Measurements from ENCODE around the gene EVC2. TPM values are rescaled to one million over a fixed set of nuclear protein-coding genes. Genes with fewer than 3 reads are reported as not detected.

The EVC2 gene
- total and polyA plus RNA-seq, 5 experiments from 2014 or later = 0.11 to 0.20 TPM; not detected in 3

DNA sequence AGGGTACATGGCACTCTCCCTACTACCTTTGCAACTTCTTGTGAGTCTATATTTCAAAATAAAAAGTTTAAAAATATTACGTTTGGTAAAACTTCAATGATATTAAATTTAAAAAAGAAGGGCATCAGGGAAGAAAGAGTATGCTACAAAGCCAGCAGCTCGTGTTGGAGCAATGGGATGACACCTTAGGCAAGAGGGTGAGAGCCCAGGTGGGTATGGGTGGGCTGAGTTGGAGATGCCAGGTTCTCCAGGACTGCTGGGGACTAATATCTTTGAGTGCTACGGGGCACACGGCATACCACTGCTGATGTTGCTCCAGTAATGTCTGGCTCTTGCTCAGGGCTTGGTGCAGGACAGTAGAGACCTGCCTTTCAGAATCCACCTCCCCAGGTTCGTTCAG, 132.4 kb downstream of the EVC2 start:
- ATAC-seq (no peak), DNase-seq (no peak)
- no peaks in the 10 kb centered on the region for H3K4me1 Mint-ChIP-seq
- POLR2A ChIA-PET = no interaction called here
- H3K27ac Mint-ChIP-seq = no peak overlapping the region
- H3K36me3 Mint-ChIP-seq = no peaks in the 10 kb centered on the region
- peaks cover 0 to 9% (median 3%) of the 10 kb centered on the region in 9 donors for H3K9me3 Mint-ChIP-seq
- peaks cover 0 to 3% (median 0%) of the 10 kb centered on the region in 5 donors for H3K27me3 Mint-ChIP-seq
- no peak overlapping the region for H3K4me3 Mint-ChIP-seq

DNA sequence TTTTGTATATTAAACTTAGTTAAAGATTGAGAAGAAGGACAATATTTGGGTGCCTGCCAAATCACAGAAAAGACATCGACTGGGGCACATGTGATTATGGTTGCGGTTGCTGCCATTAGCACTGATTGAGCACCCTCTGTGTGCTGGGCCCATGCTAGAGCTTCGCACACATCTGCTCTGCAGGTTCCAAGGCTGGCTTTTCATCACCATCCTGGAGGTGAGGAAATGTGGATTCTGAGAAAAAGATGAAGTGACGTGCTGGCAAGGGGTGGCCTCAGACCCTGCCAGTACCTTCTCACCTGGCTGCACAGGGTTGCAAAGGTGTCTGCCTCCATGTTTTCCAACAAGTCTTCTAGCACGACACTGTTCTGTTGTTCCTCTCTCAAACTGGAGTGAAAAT, 134.0 kb downstream of the EVC2 start:
- no peaks in the 10 kb centered on the region for H3K4me1 Mint-ChIP-seq
- no peak for ATAC-seq

DNA sequence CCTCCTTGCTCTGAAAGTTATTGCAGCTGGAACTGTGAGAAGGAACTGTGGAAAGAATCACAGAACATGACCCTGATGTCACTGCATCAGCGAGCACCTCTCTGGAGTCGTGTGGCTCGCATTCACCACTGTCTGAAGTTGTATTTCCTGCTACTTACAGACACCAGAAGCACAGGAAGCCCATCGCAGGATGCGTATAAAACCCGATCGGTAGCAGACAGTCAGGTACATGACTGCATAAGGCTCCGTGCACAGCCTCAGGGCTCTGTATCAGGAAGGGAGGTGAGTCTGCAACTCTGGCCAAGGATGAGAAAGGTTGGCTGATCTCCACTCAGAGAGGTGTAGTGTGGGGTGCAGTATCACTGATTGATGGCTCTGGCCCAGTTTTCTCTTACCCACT, 134.4 kb downstream of the EVC2 start:
- no peaks in the 10 kb centered on the region for H3K4me1 Mint-ChIP-seq
- H3K4me3 Mint-ChIP-seq = no peak overlapping the region
- POLR2A ChIA-PET = no interaction called here
- peaks cover 0 to 3% (median 0%) of the 10 kb centered on the region in 5 donors for H3K27me3 Mint-ChIP-seq
- peaks cover 0 to 2% (median 0%) of the 10 kb centered on the region in 9 donors for H3K9me3 Mint-ChIP-seq
- DNase-seq = no peak
- ATAC-seq = peak in 1 of 2 donors; percentile 22
- H3K27ac Mint-ChIP-seq = no peak overlapping the region
- H3K36me3 Mint-ChIP-seq = no peaks in the 10 kb centered on the region

More for the DNA sequence above, 134.0 kb downstream of the EVC2 start:
- no peak overlapping the region for H3K27ac Mint-ChIP-seq
- H3K4me3 Mint-ChIP-seq = no peak overlapping the region
- H3K36me3 Mint-ChIP-seq = no peaks in the 10 kb centered on the region
- DNase-seq = no peak
- peaks cover 0 to 3% (median 0%) of the 10 kb centered on the region in 5 donors for H3K27me3 Mint-ChIP-seq
- POLR2A ChIA-PET = no interaction called here
- peaks cover 0 to 3% (median 0%) of the 10 kb centered on the region in 9 donors for H3K9me3 Mint-ChIP-seq

DNA sequence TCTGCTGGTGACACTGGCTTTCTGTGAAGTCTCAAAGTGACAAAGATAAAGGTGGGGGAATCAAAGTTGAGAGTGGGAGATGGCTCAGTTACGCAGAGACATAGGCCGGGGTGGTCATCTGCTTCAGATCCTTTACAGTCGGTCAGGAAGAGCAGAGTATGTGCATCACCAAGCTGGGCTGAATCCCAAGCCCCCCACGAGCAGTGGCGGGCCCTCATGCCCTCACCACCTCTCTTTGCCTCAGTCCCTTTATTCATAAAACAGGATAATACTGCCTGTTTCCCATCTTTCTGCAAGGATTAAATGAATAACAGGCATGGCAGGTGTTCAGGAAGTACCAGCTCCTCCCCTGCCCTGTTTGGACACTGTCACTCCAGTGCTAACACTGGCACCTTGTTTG, 135.6 kb downstream of the EVC2 start:
- Mint-ChIP-seq H3K4me1 (no peaks in the 10 kb centered on the region), H3K27ac (no peak overlapping the region), H3K9me3 (peaks cover 0 to 2% (median 0%) of the 10 kb centered on the region in 9 donors), H3K27me3 (peaks cover 0 to 3% (median 0%) of the 10 kb centered on the region in 5 donors), H3K4me3 (no peak overlapping the region), H3K36me3 (no peaks in the 10 kb centered on the region)
- ATAC-seq (no peak), DNase-seq (no peak)
- POLR2A ChIA-PET = no interaction called here

DNA sequence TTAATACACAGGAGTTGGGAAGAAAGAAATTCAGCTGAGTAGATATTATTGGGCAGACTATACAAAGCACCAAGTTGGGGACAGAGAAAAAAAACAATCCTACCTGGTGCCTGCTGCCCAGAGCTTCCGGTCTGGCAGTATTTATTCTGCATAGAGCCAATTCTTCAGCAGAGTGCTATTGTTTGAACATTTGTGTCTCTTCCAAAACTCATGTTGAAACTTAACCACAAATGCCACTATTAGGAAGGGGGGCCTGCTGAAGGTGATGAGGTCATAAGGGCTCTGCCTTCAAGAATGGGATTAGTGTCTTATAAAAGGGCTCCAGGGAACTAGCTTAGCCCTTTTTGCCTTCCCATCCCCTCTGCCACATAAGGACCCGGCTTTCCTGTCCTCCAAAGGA, 136.2 kb downstream of the EVC2 start:
- Mint-ChIP-seq H3K4me1 (no peaks in the 10 kb centered on the region), H3K9me3 (peaks cover 0 to 2% (median 0%) of the 10 kb centered on the region in 9 donors), H3K27me3 (peaks cover 0 to 3% (median 0%) of the 10 kb centered on the region in 5 donors), H3K4me3 (no peak overlapping the region), H3K27ac (no peak overlapping the region), H3K36me3 (no peaks in the 10 kb centered on the region)
- POLR2A ChIA-PET = no interaction called here
- ATAC-seq (no peak), DNase-seq (no peak)

DNA sequence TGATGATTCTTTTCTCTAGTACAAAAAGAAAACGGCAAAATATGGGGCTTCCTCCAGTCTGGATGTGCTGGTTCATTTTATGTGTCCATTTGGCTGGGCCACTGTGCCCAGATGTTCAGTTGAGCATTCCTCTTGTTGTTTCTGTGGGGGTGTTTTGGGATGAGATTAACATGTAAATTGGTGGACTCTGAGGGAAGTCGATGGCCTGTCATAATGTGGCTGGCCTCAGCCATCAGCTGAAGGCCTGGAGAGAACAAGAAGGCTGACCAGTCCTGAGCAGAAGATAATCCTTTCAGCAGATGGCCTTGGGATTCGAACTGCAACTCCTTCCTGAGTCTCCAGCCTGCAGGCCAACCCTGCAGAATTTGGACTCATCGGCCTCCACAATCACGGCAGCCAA, 136.7 kb downstream of the EVC2 start:
- Mint-ChIP-seq H3K9me3 (no peaks in the 10 kb centered on the region), H3K27ac (no peak overlapping the region), H3K36me3 (no peaks in the 10 kb centered on the region), H3K4me3 (no peak overlapping the region), H3K27me3 (peaks cover 0 to 3% (median 0%) of the 10 kb centered on the region in 5 donors), H3K4me1 (no peaks in the 10 kb centered on the region)
- DNase-seq (no peak), ATAC-seq (no peak)
- POLR2A ChIA-PET = no interaction called here

DNA sequence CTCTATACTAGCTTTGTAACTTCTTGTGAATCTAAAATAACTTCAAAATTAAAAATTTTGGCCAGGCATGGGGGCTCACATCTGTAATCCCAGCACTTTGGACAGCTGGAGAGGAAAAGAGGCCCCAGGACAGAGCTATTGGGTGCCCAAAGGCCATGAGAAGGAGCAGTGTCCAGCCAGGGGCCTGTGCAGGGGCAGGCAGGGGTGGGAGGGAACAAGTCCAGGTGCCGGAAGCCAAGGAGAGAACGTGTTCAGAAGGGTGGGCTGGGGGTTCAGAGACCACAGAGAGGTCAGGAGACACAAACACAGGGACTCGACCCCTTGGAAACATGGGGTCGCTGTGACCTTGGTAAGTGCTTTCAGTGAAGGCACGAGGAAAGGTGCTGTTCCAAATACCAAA, 138.9 kb downstream of the EVC2 start:
- POLR2A ChIA-PET = no interaction called here
- H3K27me3 Mint-ChIP-seq = peaks cover 0 to 7% (median 0%) of the 10 kb centered on the region in 5 donors

DNA sequence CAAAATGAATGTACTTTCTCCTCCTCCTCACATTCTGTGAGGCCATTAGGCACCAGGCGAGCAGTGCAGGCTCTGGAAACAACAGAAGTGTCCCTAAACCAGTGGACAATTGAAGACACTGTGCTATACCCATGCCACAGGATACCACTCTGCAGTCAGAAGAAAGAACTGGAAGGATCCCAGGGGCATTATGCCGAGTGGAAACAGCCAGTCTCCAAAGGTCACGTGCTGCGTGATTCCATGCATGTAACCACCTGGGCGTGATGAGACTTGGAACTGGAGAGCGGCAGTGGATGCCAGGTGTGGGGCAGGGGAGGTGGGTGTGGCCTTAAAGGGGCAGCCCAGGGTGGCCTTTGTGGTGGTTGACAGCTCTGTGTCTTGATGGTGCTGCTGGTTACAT, 139.4 kb downstream of the EVC2 start:
- H3K4me1 Mint-ChIP-seq = no peaks in the 10 kb centered on the region
- H3K4me3 Mint-ChIP-seq = no peak overlapping the region
- peaks cover 0 to 7% (median 0%) of the 10 kb centered on the region in 5 donors for H3K27me3 Mint-ChIP-seq
- no peaks in the 10 kb centered on the region for H3K36me3 Mint-ChIP-seq
- ATAC-seq (no peak), DNase-seq (no peak)
- H3K9me3 Mint-ChIP-seq = no peaks in the 10 kb centered on the region
- POLR2A ChIA-PET = no interaction called here
- H3K27ac Mint-ChIP-seq = no peak overlapping the region

More for the DNA sequence above, 138.9 kb downstream of the EVC2 start:
- H3K4me3 Mint-ChIP-seq = no peak overlapping the region
- no peak for DNase-seq
- ATAC-seq = no peak
- no peaks in the 10 kb centered on the region for H3K36me3 Mint-ChIP-seq
- no peaks in the 10 kb centered on the region for H3K9me3 Mint-ChIP-seq
- H3K27ac Mint-ChIP-seq = no peak overlapping the region
- no peaks in the 10 kb centered on the region for H3K4me1 Mint-ChIP-seq

DNA sequence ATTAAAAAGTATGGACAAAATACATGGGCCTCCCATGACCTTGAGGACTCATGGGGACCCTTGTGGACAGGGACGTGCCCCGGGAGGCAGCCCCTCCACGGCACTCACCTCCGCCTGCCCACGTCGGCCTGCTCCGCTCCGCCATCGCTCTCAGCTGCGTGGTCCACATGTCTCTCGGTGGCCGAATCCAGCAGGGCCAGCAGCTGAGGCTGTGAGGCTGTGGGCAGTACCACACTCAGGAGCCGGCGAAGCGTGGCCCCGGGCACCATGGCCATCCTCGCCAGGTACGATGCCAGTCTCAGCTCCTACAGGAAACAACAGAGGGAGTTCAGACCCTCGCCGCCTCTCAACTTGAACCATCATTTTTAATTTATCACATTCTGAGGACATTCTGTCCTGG, 140.0 kb downstream of the EVC2 start:
- Mint-ChIP-seq H3K9me3 (no peaks in the 10 kb centered on the region), H3K4me1 (no peaks in the 10 kb centered on the region), H3K27me3 (peaks cover 0 to 7% (median 0%) of the 10 kb centered on the region in 5 donors), H3K36me3 (no peaks in the 10 kb centered on the region), H3K4me3 (no peak overlapping the region), H3K27ac (no peak overlapping the region)
- DNase-seq (no peak), ATAC-seq (no peak)
- POLR2A ChIA-PET = no interaction called here

DNA sequence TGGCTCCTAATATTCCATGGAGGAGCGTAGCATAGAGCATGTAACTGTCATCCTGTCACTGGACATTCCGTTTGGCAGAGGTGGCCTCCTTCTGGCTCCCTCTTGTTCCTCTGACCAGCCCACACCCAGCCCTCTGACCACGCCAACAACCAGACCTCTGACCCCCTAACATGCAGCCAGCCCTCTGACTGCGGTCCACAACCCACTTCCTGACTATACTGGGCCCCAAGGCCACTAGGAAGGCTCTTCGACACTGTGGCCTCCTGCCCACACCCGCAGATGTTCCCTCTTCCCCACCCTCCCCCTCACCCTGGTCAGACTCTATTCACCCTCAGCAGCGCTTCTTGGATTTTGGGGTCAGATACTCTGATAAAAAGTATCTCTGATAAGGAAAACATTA, 141.4 kb downstream of the EVC2 start:
- Mint-ChIP-seq H3K27me3 (peaks cover 0 to 4% (median 0%) of the 10 kb centered on the region in 5 donors), H3K4me3 (no peak overlapping the region), H3K36me3 (no peaks in the 10 kb centered on the region), H3K27ac (no peak overlapping the region), H3K4me1 (no peaks in the 10 kb centered on the region), H3K9me3 (no peaks in the 10 kb centered on the region)
- DNase-seq (no peak), ATAC-seq (no peak)
- POLR2A ChIA-PET = no interaction called here

DNA sequence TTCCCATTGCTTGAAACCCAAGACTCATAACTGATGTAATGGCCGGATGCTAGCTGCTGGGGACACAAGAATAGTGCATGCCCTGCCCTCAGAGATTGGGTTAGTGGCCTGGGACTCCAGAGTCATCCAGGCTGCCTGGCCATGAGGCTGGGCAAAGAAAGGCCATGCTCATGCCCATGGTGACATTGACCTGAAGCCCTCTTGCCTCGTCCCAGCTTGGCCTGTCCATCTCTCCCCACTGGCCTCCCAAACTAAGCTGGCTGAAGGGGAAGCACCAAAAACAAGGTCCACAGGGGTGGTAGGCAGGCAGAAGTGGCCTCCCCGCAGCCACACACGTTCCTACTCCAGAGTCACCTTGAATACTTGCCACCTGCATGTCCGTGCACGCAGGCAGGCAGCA, 141.8 kb downstream of the EVC2 start:
- no peak overlapping the region for H3K4me3 Mint-ChIP-seq
- no peak overlapping the region for H3K27ac Mint-ChIP-seq
- H3K9me3 Mint-ChIP-seq = no peaks in the 10 kb centered on the region
- ATAC-seq (no peak), DNase-seq (no peak)
- H3K36me3 Mint-ChIP-seq = no peaks in the 10 kb centered on the region
- peaks cover 0 to 4% (median 0%) of the 10 kb centered on the region in 5 donors for H3K27me3 Mint-ChIP-seq
- no peaks in the 10 kb centered on the region for H3K4me1 Mint-ChIP-seq
- POLR2A ChIA-PET = no interaction called here

DNA sequence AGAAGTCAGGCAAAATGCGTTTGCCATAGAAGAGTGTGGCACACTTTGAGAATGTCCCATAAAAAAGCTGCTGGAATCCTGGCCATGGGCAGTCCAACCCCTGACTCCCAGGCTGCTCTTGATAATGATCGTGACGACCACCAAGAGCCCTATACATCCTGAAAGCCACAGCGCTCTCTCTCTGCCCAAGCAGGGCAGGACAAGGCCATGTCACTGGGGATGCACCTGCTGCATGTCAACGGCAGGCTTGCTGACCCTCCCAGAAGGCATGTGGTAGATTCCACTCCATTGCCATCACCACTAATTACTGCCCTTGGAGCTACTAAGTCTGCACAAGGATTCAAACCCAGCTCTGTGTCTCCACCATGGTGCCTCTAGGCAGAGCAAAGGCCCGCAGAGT, 144.5 kb downstream of the EVC2 start:
- Mint-ChIP-seq H3K36me3 (no peaks in the 10 kb centered on the region), H3K9me3 (no peaks in the 10 kb centered on the region), H3K4me3 (no peak overlapping the region), H3K27ac (no peak overlapping the region), H3K27me3 (peaks cover 0 to 4% (median 0%) of the 10 kb centered on the region in 5 donors), H3K4me1 (no peaks in the 10 kb centered on the region)
- POLR2A ChIA-PET = no interaction called here
- DNase-seq (no peak), ATAC-seq (no peak)

DNA sequence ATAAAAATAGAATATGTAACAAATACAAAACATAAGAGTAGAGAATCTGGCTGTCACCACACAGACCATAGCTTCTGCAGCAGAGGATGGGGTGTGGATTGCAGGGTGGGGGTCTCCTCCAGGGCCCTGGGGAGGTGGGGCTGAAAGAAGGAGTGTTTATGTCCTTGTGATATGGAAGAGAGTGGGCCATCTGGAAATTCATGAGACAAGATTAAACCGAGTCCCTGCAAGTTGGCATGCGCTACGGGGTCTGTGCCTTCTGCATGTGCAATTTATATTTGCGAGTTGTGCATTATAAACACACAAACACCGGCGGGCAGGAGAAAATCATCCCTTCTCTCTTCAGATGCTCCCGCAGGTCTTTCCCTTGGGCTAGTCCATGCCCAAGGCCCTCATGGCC, 145.9 kb downstream of the EVC2 start:
- ATAC-seq = no peak
- Mint-ChIP-seq H3K27me3 (peaks cover 0 to 4% (median 0%) of the 10 kb centered on the region in 5 donors), H3K4me1 (no peaks in the 10 kb centered on the region), H3K36me3 (no peaks in the 10 kb centered on the region), H3K4me3 (no peak overlapping the region), H3K9me3 (peaks cover 0 to 12% (median 0%) of the 10 kb centered on the region in 9 donors), H3K27ac (no peak overlapping the region)
- POLR2A ChIA-PET = no interaction called here
- no peak for DNase-seq

DNA sequence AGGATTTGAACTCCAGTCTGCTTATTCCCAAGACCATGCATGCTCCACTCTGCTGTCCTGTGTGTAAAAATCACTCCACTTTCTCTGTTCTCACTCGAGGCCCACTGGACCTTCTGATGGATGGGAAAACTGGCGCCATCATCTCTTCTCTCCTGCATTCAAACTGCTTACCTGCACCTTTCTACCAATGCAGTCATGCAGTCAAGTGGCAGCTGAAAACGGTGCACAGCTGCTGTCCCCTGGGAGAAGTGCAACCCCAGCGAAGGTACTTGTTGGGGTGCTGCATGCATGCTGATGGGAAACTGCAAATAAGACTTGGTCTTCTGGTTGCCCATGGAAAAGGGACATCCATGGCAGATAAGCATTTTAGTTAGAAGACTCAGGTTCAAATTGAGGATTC, 147.1 kb downstream of the EVC2 start:
- peaks cover 0 to 19% (median 0%) of the 10 kb centered on the region in 9 donors for H3K9me3 Mint-ChIP-seq

More for the DNA sequence above, 147.1 kb downstream of the EVC2 start:
- peaks cover 0 to 4% (median 0%) of the 10 kb centered on the region in 5 donors for H3K27me3 Mint-ChIP-seq
- H3K27ac Mint-ChIP-seq = no peak overlapping the region
- H3K36me3 Mint-ChIP-seq = no peaks in the 10 kb centered on the region
- no peaks in the 10 kb centered on the region for H3K4me1 Mint-ChIP-seq
- no peak for ATAC-seq
- H3K4me3 Mint-ChIP-seq = no peak overlapping the region
- no peak for DNase-seq
- POLR2A ChIA-PET = no interaction called here
